Endothelial cell of umbilical vein (primary cell): ENCODE results near the gene PDE8B. TPM values are rescaled to one million over a fixed set of nuclear protein-coding genes. Genes with fewer than 3 reads are reported as not detected.

Source experiments
- BruUV-seq: library from RNA; stranded (reverse); fragments of 400-500 nt; replicated peaks from 2 replicates; lab custom pipeline; 2021; lab: Mats Ljungman, UMichigan
- CTCF ChIA-PET: fragments of 300-600, 350-600 bp; sonication (Branson Sonifier 250); formaldehyde crosslinking; loops from one replicate; lab custom pipeline; 2021; ENCODE audit warnings: antibody characterized with exemption, inconsistent platforms; lab: Charles Lee
- POLR2A ChIA-PET: fragments of 300-600, 350-600 bp; sonication (Branson Sonifier 250); formaldehyde crosslinking; loops from one replicate; lab custom pipeline; 2021; ENCODE audit warnings: antibody characterized with exemption, inconsistent platforms; lab: Charles Lee
- DNase-seq: peaks from one replicate; pipeline ENCODE4 v3.0.0-alpha.2; 2011; ENCODE audit warnings: low read depth, low spot score
- FAIRE-seq: peaks from 2 replicates; lab custom pipeline; 2011; peaks lifted over from hg19 to GRCh38; lab: Jason Lieb, UNC
- H2AFZ ChIP-seq: 2 replicates; pipeline ENCODE4 v1.6.0; 2012; ENCODE audit warnings: low read depth, low read length, control low read depth, inconsistent platforms
- H3K27ac ChIP-seq: 2 replicates; pipeline ENCODE4 v1.5.1; 2011; ENCODE audit warnings: low read depth, mild to moderate bottlenecking, control low read depth, low read length, moderate library complexity; ENCODE audit not compliant: insufficient read depth
- H3K27me3 ChIP-seq, 2 experiments: 2 replicates each; pipeline versions ENCODE4 v1.6.0 to v1.6.1; 2011; ENCODE audit warnings: low read length in 2 of 2, mixed read lengths in 1 of 2; ENCODE audit not compliant: control insufficient read depth in 2 of 2, insufficient read depth in 2 of 2
- H3K36me3 ChIP-seq, 2 experiments: 2 replicates in 1 of 2; 3 replicates in 1 of 2; pipeline ENCODE4 v1.5.1; 2011; ENCODE audit warnings: low read length in 2 of 2, mild to moderate bottlenecking in 1 of 2, moderate library complexity in 1 of 2; ENCODE audit not compliant: control insufficient read depth in 2 of 2, insufficient read depth in 2 of 2; ENCODE audit errors: extremely low read depth in 1 of 2
- H3K4me1 ChIP-seq: 3 replicates; pipeline ENCODE4 v1.5.1; 2011; ENCODE audit warnings: mild to moderate bottlenecking, low read length; ENCODE audit not compliant: control insufficient read depth, insufficient read depth; ENCODE audit errors: extremely low read depth
- H3K4me2 ChIP-seq: 2 replicates; pipeline ENCODE4 v1.6.1; 2011; ENCODE audit warnings: low read length, control low read depth, mixed read lengths; ENCODE audit not compliant: insufficient read depth
- H3K4me3 ChIP-seq, 3 experiments: fragments of 200-600 bp in 1 of 3; sonication (generic), shearing (Covaris generic) in 1 of 3; replicated peaks in 1 of 3; 2 replicates each; pipeline ENCODE4 v1.5.1; 2011 to 2016; ENCODE audit warnings: control low read depth in 3 of 3, low read length in 3 of 3, mild to moderate bottlenecking in 2 of 3, inconsistent platforms in 1 of 3, low read depth in 1 of 3, moderate library complexity in 1 of 3; ENCODE audit not compliant: insufficient read depth in 1 of 3
- H3K79me2 ChIP-seq: 2 replicates; pipeline ENCODE4 v1.6.0; 2012; ENCODE audit warnings: low read length, inconsistent platforms; ENCODE audit not compliant: control insufficient read depth, insufficient read depth
- H3K9ac ChIP-seq: replicated peaks from 2 replicates; pipeline ENCODE3; 2011; ENCODE audit warnings: low read length, control low read depth; ENCODE audit not compliant: insufficient read depth; ENCODE audit errors: extremely low read depth
- H3K9me1 ChIP-seq: replicated peaks from 3 replicates; pipeline ENCODE4 v1.6.0; 2011; ENCODE audit warnings: mild to moderate bottlenecking, low read length; ENCODE audit not compliant: control insufficient read depth, insufficient read depth; ENCODE audit errors: extremely low read depth
- H3K9me3 ChIP-seq: replicated peaks from 2 replicates; pipeline ENCODE4 v1.5.1; 2012; ENCODE audit warnings: low read length, inconsistent platforms; ENCODE audit not compliant: control insufficient read depth, insufficient read depth
- H4K20me1 ChIP-seq: replicated peaks from 2 replicates; pipeline ENCODE3; 2011; ENCODE audit warnings: mild to moderate bottlenecking, low read length; ENCODE audit not compliant: control insufficient read depth, insufficient read depth; ENCODE audit errors: extremely low read depth
- CTCF ChIP-seq, 2 donors: IDR thresholded peaks; 1 replicate in 1 of 2; 2 replicates in 1 of 2; pipeline ENCODE4 v1.5.1; 2011; ENCODE audit warnings: low read length in 2 of 2, mild to moderate bottlenecking in 2 of 2, moderate library complexity in 2 of 2, control low read depth in 1 of 2, inconsistent platforms in 1 of 2, low read depth in 1 of 2; ENCODE audit not compliant: insufficient read depth in 1 of 2; ENCODE audit errors: extremely low read depth in 1 of 2
- EZH2 ChIP-seq: IDR thresholded peaks from 2 replicates; pipeline ENCODE4 v1.6.1; 2012; ENCODE audit warnings: borderline replicate concordance, low read depth, mild to moderate bottlenecking, moderate library complexity, low read length, inconsistent platforms; ENCODE audit not compliant: severe bottlenecking
- FOS ChIP-seq: IDR thresholded peaks from 2 replicates; pipeline ENCODE4 v1.6.1; 2011; ENCODE audit warnings: mild to moderate bottlenecking, low read length, moderate library complexity, borderline replicate concordance; ENCODE audit not compliant: insufficient read depth
- GATA2 ChIP-seq: IDR thresholded peaks from 2 replicates; pipeline ENCODE4 v1.7.0; 2011; ENCODE audit warnings: low read depth, mild to moderate bottlenecking, moderate library complexity, mixed read lengths, low read length; ENCODE audit not compliant: insufficient read length, insufficient read depth
- JUN ChIP-seq: IDR thresholded peaks from 2 replicates; pipeline ENCODE4 v1.6.1; 2011; ENCODE audit warnings: borderline replicate concordance, low read depth; ENCODE audit not compliant: insufficient read length, insufficient read depth
- MAX ChIP-seq: IDR thresholded peaks from 2 replicates; pipeline ENCODE4 v1.6.1; 2011; ENCODE audit not compliant: insufficient read depth, insufficient read length
- MYC ChIP-seq: IDR thresholded peaks from one replicate; pipeline ENCODE4 v1.6.1; 2011; ENCODE audit warnings: mild to moderate bottlenecking, low read depth, low read length
- POLR2A ChIP-seq: IDR thresholded peaks from 2 replicates; pipeline ENCODE4 v1.6.1; 2012; ENCODE audit warnings: low read depth, mild to moderate bottlenecking, control low read depth, low read length
- POLR2AphosphoS5 ChIP-seq: IDR thresholded peaks from 2 replicates; pipeline ENCODE4 v1.6.1; 2012; ENCODE audit warnings: low read depth, mild to moderate bottlenecking, control low read depth, low read length, moderate library complexity; ENCODE audit not compliant: insufficient read depth
- dilution Hi-C: fragments of 300-500 bp; cut with MboI; formaldehyde crosslinking; loops from one replicate; pipeline ENCODE4 v1.15.0; 2019; ENCODE audit warnings: low sequenced_read_pairs; ENCODE audit not compliant: extremely low pct_ligation_motif_present
- intact Hi-C: fragments of 100-400 bp; cut with micrococcal nuclease; formaldehyde crosslinking; loops from one replicate; pipeline ENCODE4 v1.10.0; 2022
- polyA plus RNA-seq, 4 experiments: library from polyadenylated mRNA; depleted of rRNA in 3 of 4; stranded (reverse) in 3 of 4; unstranded in 1 of 4; fragments of >200 nt; gene quantifications; 2 replicates each; pipeline versions ENCODE4 v1.2.1 to v1.2.3, GENCODE V29; 2011 to 2012; ENCODE audit warnings: missing spikeins in 1 of 4
- total RNA-seq: library from RNA; stranded (reverse); gene quantifications from 2 replicates; pipeline ENCODE4 v1.2.3, GENCODE V29; 2021

Gene PDE8B
- total and polyA plus RNA-seq, 2 donors (not counting 3 experiments of a cell fraction or from before 2014, with no cell fraction given): not detected

- no peak for FAIRE-seq
- ChIA-PET POLR2A (no interaction called here), CTCF (no interaction called here)
- no peaks in the 10 kb centered on the region for H3K4me1 ChIP-seq
- dilution Hi-C loops: no loop called here
- no peak for DNase-seq
- no peak overlapping the region for H3K4me3 ChIP-seq
- no TSS peak for BruUV-seq
- H3K9me1 ChIP-seq: no peaks in the 10 kb centered on the region
- H3K9ac ChIP-seq: no peak overlapping the region
- H3K27me3 ChIP-seq: peaks cover 0 to 3% of the 10 kb centered on the region in 2 experiments
- H4K20me1 ChIP-seq: no peaks in the 10 kb centered on the region
- H3K36me3 ChIP-seq: no peaks in the 10 kb centered on the region
- intact Hi-C loops: no loop called here
- H3K79me2 ChIP-seq: no peaks in the 10 kb centered on the region
- H2AFZ ChIP-seq: no peak overlapping the region
- no peak for TF ChIP-seq MYC
- no peak for TF ChIP-seq POLR2AphosphoS5
- no peak for TF ChIP-seq GATA2
- TF ChIP-seq JUN: no peak
- no peak for TF ChIP-seq POLR2A
- TF ChIP-seq FOS: no peak
- no peak overlapping the region for H3K4me2 ChIP-seq
- H3K27ac ChIP-seq: no peak overlapping the region
- no peaks in the 10 kb centered on the region for H3K9me3 ChIP-seq
Observed at GRCh38 chr5:77354454-77354853, 144.0 kb downstream of the PDE8B start.

DNA sequence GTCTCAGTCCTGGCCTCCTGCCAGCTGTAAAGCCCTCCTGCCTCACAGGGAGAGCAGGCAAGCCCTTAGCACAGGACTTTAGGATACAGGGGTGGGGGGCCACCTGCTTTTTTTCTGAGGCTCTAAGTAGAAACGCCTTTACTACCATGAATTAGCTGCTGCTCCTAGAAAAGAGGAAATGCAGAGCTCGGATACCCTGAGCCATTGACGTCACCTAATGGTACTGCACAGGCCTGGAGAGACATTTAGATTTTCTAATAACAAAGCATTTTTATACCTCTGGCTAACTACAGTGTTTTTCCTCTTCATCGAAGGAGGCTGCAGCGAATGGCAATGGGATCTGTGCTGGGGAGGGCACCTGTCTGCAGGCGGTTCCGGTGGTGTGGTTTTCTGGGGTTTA, 144.6 kb downstream of the PDE8B start:
- Histone ChIP-seq H3K27ac (no peak overlapping the region), H3K4me1 (no peaks in the 10 kb centered on the region), H3K4me2 (no peak overlapping the region), H3K9ac (no peak overlapping the region), H3K36me3 (no peaks in the 10 kb centered on the region), H3K9me1 (no peaks in the 10 kb centered on the region), H3K27me3 (peaks cover 0 to 3% of the 10 kb centered on the region in 2 experiments), H3K79me2 (no peaks in the 10 kb centered on the region), H4K20me1 (no peaks in the 10 kb centered on the region), H3K4me3 (no peak overlapping the region), H2AFZ (no peak overlapping the region), H3K9me3 (no peaks in the 10 kb centered on the region)
- POLR2A ChIA-PET: no interaction called here
- intact Hi-C loops (no loop called here), dilution Hi-C loops (no loop called here)
- no TSS peak for BruUV-seq
- CTCF ChIA-PET: no interaction called here
- DNase-seq (no peak), FAIRE-seq (no peak)
- no peak for TF ChIP-seq EZH2
- TF ChIP-seq GATA2: no peak
- no peak for TF ChIP-seq MAX
- no peak for TF ChIP-seq POLR2AphosphoS5
- TF ChIP-seq FOS: no peak
- TF ChIP-seq POLR2A: no peak
- TF ChIP-seq JUN: no peak
- no peak for TF ChIP-seq CTCF (IDR thresholded peaks at IDR 0.05; ENCODE audit: extremely low read depth in 1 of 2, insufficient read depth in 1 of 2, low read depth in 1 of 2, low read length in 2 of 2)
- no peak for TF ChIP-seq MYC
